ENCODE data around the gene CNTNAP5.

Gene CNTNAP5

DNA sequence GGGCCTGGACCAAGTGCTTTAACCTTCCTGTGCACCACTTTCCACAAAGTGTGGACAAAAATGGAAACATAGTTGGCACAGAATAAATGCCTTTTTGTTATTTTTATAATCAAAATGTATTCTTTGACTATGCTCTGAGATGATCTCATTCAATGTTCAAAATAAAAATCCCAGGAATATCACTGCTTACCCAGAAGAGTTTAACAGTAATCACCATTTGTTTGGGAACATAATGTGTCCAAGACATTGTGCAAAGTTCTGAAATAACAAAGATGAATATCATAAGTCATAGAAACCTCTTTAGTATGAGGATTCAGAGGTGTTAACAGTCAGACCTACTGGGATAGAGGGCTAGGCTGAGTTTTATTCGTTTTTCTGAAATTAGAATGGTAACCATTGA, 668.1 kb downstream of the CNTNAP5 start:
- no peak for DNase-seq (ENCODE audit: low read depth)

DNA sequence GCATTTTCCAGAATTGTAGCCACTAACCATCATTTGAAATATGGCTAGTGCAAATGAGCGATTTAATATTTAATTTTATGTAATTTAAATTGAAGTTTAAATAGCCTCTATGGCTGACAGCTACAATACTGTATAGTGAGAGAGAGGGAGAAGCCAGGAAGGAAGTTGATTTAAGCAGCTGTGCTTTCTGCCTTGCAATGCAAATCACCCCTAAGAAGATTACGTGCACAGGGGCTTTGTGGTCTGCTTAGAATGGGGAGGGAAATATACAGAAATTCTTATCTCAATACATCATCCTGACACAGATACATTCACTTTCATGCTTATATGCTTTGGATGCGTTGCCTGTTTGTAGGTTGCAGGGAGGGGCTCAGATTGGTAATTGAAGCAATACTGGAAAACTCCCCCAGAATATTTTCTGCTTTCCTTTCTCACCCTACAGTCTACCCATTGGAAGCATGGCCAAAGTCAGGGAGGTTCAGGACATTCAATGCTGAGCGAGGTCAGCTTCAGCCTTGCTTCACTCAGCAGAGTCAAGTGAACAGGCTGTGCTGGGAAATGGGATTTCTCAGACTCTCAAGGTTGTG, 674.0 kb downstream of the CNTNAP5 start:
- no peak for DNase-seq (ENCODE audit: low read depth)

DNA sequence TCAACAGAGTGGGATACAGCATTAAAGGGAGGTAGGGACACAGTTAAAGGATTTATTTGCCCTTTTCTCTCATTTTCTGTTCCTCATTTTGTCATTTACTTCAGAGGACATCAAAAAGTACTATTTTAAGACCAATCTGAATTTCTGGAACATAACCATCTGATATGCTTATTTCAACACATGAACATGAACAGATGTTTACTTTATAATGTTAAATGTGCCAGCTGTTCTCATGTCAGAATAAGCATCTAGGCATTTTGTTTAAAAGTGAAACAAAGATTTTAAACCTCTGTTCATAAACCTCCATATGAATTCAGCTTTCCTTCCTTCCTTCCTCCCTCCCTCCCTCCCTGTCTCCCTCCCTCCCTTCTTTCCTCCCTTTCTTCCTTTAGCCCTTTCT, 677.7 kb downstream of the CNTNAP5 start:
- DNase-seq (ENCODE audit: low read depth), result no peak

DNA sequence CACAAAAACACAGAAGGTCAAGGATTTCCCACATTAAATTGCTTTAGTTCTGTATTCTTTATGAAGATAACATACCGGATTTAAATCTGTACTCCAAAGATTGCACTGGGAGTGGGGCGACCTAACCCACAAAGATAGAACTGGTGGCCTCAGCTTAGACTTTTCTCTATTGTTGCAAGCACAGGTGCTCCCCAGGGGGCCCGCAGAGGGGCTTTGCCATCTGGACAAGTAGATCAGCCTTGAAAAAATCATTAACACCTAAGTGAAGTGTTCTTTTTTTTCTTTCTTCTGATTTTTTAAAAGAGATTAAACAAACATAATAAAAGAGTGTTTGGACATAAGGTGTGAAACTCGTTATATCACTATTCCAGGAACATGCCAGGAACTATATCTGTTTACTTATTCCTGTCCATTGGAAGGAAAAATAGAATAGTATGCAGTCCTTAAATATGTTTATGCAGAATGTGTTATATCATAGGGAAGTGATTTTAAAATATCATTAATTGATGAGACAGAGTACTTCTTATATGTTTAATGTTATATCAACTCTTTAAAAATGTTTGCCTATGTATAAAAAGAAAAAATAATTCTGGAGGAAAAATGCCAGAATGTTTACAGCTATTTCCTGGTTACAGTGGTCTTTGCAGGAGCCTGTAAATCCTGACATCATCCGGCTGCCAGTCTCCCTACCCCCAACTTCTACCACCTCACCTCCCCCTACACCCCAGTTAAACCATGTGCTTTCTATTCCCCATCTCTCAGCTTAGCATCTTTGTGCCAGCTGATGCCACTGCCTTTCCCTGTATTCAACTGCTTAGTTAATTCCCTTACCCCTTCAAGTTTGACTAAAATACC, 679.2 kb downstream of the CNTNAP5 start:
- DNase-seq (ENCODE audit: low read depth), result no peak

DNA sequence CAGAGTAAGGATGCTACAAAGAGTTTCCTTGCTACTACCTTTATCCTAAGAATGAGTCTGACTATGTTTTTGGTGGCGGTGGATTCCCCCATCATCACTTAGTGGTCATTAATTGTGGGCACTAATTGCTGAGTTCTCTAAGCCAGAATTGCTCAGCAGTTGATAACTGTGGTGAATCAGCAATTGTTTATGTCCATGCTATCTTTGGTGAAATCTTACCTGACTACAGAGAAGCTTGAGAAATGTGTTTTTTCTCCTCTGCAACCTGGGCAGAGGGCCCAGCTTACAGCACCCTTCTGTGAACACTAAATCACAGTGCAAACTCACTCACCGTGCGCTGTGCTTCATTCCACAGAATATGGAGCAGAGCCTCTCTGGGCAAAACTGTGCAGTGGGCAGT, 683.6 kb downstream of the CNTNAP5 start:
- no peak for DNase-seq (ENCODE audit: low read depth)

DNA sequence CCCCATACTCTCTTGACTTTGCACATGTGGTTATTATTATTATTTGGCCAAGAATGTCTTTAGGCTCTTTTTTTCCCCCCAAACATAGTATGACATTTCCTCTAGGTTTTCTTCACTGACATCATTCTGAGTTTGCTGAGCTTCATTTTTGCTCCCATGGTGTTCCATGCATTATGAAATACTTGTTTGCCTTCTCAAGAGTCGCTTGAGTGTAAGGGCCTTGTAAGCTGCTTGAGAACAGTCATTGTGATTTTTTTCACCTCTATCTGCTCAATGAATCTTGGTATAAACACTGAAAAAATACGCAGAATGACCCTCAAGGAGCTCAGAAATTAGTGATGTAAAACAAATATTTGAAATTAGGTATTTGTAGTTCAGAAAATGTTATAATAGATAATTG, 688.9 kb downstream of the CNTNAP5 start:
- DNase-seq (ENCODE audit: low read depth), result no peak

DNA sequence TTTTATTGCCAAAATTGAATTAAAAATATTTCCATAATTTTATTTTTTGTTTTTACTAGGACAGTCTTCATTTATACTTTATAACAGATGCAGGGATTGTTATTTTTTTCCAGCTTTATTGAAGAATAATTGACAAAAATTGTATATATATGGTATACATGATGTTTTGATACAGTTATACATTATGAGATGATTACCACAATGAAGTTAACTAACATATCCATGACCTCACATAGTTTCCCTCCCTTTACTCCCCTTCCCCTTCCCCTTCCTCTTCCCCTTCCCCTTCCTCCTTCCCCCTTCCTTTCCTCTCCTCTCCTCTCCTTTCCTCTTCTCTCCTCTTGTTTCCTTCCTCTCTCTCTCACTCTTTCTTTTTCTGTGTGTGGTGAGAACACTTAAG, 700.1 kb downstream of the CNTNAP5 start:
- DNase-seq (ENCODE audit: low read depth), result no peak

DNA sequence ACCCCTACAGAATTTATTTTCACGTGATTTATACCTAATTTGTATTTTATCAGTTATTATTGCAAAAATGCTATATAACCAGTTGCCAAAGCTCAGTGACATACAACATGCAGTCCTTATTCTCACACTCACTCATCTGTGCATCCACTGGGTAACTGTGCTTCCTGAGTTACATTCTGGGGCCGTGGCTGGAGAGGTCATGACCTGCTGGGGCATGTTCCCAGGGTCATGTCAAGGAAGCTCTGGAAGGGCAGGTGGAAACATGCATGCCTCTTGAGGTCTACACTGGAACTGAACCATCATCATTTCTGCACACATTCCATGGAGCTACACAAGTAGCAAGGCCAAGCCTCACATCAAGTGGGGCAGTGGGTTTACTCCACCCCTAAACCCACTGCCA, 715.5 kb downstream of the CNTNAP5 start:
- no peak for DNase-seq (ENCODE audit: low read depth)

DNA sequence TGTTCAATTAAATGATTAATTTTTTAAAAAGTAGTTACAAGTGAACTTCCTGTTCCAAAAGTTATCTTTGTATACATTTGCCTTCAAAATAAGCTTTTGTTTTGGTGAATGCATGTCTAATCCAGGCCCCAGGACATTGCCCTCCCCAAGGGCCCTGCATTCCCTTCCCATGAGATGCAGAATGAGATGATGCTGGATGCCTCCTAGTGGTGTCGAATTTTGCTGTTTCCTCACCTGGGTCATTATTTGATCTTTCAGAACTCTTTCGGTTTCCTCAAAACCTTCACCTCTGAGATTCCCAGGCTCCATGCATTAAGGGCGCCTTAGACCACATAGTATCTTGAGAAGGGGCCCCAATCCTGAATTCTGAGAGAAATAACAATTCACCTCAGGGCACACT, 728.8 kb downstream of the CNTNAP5 start:
- DNase-seq (ENCODE audit: low read depth), result no peak

DNA sequence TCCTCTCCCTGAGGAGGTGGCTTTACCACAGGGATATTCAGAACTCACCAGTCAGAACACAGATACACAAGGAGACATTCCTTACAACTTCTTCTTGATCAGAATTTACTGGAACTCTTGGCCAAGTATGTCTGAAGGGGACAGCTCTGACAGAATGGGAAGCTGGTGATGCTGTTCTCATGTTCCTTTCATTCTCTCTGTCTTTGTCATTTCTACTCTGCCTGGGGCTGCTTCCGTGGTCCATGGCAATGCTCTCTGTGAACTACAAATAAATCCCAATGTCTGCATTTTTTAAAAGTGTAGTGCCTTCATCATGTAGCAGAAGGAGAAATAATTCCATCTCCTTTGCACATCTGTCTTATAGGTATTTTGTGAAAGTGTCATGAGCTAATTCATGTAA, 730.3 kb downstream of the CNTNAP5 start:
- no peak for DNase-seq (ENCODE audit: low read depth)

DNA sequence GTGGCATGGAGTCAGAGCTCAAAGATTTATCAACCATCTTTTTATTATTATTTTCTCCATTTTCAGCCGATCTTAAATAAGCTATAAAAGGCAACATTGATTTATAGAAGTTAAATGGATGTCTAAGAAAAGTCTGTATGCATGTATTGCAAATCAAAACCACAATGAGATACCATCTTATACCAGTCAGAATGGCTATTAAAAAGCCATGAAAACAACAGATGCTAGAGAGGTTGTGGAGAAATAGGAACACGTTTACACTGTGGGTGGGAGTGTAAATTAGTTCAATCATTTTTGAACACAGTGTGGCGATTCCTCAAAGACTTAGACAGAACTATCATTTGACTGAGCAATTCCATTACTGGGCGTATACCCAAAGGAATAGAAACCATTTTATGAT, 731.0 kb downstream of the CNTNAP5 start:
- no peak for DNase-seq (ENCODE audit: low read depth)

DNA sequence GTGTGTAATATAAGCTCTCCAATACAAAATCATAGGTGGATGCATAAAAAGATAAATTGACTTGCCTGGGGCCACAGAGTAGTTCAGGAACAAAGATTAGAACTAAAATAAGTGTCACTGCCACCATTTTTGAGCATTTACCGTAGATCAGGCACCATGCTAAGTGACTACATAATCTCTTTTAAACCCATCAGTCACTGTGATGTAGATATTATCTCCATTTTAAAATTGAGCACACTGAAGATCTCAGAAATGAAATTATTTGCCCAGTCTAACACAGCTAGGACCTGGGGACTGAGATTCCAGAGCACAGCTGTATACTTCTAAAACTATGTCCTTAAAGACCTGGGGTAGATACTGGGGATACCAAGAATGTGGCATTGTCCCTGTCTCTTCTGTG, 737.3 kb downstream of the CNTNAP5 start:
- DNase-seq (ENCODE audit: low read depth), result no peak

DNA sequence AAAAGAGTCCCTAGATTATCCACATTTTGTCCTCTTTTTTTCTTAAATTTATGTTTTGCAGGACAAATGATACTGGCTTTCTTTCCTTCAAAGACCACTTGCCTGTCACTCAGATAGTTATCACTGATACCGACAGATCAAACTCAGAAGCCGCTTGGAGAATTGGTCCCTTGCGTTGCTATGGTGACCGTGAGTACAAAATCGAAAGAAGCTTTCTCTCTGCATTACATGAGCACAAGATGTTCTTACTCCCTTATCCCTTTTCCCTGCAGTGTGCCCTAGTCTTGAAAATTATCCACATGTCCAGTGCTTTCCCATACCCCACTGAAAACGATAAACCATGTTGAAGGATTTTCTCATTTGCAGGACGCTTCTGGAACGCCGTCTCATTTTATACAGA, 738.5 kb downstream of the CNTNAP5 start:
- no peak for DNase-seq (ENCODE audit: low read depth)

DNA sequence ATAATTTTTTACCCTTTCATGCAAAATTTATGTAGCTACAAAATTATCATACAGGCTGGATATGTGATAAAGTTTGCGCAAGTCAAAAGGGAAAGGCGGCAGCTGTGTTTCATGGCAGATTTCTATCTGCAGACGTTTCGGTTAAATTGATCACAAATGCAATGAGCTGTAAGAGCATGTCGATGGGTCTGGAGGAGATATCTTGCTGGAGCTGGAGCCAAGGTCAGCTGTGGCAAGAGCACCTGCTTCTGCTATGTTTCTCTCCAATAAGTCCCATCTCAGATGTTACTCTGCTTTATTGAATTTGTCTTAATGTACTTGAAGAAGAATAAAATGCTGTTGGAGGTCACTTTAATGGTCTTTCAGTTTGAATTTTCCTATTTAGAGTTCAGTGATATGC, 749.7 kb downstream of the CNTNAP5 start:
- DNase-seq (ENCODE audit: low read depth), result no peak

DNA sequence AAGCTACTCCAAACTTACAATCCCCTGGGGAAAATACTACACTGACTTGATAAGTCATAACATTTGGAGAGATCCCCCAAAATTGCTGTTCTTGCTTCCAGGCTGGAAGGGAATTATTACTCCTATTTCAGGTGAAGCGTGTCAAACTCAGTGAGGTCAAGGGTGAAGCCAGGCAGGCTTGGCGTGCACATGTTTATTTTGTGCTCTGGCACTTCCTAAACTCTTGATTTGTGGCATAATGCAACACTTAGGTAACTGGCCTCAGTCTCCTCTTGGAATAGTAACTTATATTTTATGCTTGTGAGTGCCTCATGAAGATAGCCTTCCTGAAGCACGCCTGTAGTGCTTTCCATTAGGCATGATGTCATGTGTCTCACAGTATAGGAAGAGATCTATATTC, 751.2 kb downstream of the CNTNAP5 start:
- no peak for DNase-seq (ENCODE audit: low read depth)

DNA sequence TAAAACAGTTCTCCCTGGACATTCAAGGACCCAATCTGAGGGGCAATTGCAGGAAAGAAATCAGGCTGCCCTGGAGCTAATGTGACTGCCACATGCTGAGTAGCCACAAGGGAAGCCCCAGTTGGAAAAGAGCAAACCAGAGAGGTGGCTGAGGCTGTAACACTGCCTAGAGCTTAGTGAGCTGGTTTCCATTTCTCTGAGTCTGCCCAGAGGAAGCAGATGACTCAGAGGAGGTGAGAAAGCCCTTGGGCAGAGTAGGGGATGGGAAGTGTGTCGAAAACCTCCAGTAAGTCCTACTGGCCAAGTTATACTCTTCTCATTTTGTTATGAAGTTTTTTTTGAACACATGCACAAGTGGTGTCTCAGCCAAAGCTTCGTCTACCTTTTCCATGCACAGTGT, 753.0 kb downstream of the CNTNAP5 start:
- DNase-seq (ENCODE audit: low read depth), result no peak

DNA sequence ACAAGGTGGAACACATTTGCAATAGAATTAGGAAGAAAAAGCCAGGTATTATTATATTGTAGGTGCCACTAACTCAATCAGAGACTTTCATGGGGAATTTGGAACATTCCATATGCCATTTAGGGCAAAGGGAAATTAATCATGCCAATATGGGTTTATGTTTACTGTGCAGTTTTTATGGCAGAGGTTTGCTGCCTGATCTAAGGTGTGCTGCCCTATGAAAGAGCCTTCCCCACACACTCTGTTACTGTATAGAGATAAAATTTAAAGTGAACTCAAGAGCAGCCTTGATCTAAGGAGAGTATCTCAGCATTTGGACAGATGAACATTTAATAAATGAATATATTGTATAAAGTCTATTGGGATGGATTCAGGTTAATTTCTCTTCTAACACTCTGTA, 771.6 kb downstream of the CNTNAP5 start:
- no peak for DNase-seq (ENCODE audit: low read depth)

DNA sequence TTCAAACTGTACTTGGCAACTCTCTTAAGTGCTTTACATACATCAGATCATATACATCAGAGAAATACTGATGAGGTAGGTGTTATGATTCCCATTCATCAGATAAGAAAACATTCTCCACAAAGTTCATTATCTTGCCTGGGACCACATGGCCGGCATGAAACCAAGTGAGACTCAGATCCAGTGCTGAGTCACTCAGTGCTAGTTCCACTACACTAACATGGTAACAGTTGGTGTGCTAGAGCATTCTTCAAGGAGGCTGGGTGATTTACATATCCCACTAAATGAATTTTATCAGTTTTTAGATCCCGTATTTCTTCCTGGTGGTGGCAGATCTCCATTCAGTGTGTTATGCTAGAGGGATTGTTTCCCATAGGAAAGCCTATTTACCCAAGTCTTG, 772.0 kb downstream of the CNTNAP5 start:
- no peak for DNase-seq (ENCODE audit: low read depth)

DNA sequence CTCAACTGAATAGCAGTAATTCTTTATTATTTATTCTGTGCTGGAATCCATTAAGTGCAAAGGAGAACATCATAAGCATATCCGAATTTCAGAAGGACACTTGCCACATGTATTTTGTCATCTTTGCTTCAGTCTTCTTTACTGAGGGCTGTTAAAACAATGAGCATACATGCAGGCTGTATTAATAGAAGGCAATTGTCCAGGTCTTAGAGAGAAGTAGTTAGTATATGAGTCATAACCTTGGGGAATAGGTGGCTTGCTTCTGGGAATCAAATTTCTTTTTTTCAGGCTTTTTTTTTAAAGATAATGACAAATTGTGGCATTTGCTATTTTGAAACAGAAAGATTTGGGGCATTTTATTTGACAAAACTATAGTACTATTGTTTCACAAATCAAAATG, 773.5 kb downstream of the CNTNAP5 start:
- no peak for DNase-seq (ENCODE audit: low read depth)

DNA sequence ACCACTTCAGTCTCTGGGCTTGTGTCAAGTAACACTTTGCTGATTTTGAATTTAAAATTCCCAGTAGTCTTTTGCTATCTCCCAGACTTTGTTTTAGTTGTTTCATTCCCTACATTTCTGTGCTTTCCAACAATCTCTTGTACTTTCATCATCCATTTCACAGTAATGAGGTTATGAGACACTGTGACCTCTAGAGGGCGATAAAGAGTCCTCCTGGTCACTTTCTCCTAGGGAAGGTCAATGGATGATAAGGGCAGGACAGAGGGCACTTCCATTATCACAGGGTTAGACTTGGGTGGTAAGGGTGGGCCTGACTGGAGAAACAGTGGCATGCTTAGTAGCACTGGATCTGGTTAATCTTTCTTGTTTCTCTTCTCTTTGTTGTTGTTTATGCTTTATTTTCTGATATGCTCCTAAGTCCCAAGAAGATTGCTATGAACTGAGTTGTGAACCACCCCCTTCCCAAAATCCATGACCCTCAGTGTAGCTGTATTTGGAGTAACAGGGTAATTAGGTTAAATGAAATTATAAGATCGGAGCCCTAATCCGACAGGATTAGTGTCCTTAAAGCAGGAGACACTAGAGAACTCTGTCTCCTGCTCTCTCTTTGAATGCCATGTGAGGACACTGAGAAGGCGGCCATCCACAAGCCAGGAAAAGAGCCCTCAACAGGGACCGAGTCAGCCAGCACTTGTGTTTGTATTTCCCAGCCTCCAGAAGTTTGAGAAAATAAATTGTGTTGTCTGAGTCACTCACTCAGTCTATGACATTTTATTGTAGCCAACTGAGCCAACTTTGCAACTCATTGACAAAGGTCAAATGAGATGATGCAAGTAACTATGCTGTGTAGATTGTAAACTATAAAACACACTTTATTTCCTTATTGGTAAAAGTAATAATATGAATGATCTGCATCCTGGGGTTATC, 779.2 kb downstream of the CNTNAP5 start:
- no peak for DNase-seq (ENCODE audit: low read depth)

DNA sequence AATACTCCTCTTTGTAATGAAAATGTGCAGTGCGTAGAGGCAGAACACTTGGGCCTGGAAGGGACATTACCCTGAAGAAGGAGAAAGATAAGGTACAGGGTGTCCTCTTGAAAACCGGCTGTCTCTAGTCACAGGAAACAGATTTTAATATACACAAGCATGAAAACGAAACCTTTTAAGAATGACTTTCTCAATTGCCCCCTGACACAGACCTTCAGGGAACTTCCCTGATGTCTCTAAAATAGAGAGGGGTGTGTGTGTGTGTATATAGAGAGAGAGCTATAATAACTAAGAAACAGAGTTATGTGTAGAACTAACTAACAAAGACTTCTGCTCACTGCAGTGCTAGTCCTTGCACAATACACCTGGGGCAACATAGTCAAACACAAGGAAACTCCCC, 780.0 kb downstream of the CNTNAP5 start:
- DNase-seq (ENCODE audit: low read depth), result no peak

DNA sequence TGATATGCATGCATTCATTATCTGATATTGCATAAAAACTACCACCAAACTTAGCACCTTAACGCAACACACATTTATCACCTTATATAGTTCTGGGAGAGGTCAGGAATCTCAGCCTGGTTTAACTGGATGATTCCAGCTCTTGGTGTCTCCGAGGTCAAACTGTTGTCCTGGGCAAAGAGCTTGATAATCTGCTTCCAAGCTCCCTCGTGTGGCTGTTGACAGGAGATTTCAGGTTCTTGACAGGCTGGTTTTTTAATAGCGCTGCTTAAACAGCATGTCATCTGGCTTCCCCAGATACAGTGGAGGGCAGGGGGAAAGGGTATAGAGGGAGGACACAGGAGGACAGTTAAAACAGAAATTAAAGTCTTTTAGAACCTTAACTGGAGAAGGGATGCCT, 785.0 kb downstream of the CNTNAP5 start:
- DNase-seq (ENCODE audit: low read depth), result no peak

Measured in GM04504 (cell line).